HTR-8/SVneo (cell line): ENCODE measurements around the gene ANKRD66.
"Not testable (repeated sequence)": the region's sequence is repeated elsewhere in the genome, so short reads cannot be mapped to it uniquely, and the experiment has no call there.

Source experiments
- DNase-seq: peaks from one replicate; pipeline ENCODE4 v3.0.0; 2011; ENCODE audit warnings: low spot score, mixed read lengths; ENCODE audit not compliant: insufficient read length
- FAIRE-seq: peaks from 2 replicates; lab custom pipeline; 2011; peaks lifted over from hg19 to GRCh38; lab: Jason Lieb, UNC

Gene ANKRD66

DNA sequence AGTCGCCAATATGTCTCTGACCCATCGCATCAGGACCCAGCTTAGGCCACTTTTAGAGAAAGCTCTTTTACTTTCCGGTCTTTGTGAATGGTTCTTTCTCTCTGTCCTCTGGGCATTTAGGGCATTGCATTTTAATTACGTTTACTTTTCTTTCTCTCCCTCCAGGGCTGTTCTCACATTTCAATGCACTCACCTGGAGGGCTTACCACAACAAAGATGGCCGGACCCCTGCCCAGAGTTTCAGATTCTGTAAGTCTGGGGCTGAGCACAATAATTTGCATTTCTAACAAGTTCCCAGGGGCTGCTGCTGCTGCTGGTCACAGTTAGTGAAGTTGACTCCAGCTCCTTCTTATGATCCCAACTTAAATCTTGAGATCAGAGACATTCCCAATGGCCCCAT, 3.0 kb downstream of the ANKRD66 start:
- DNase-seq (no peak), FAIRE-seq (no peak)

DNA sequence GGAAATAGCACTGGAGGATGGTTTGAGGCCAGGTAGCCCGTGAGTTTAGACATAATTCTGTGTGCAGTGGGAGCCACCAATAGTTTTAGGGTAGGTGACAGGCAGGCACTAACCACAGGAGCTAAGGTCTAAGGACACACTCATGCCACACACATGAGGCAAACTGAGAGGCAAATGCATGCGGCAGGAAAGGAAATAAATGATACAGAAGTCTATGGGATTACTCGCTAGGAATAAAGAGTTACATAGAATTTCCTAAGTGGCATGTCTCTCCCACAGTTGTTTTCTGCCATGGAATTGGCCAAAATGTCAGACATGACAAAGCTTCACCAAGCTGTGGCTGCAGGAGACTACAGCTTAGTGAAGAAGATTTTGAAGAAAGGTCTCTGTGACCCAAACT, 4.9 kb downstream of the ANKRD66 start:
- no peak for DNase-seq
- no peak for FAIRE-seq

DNA sequence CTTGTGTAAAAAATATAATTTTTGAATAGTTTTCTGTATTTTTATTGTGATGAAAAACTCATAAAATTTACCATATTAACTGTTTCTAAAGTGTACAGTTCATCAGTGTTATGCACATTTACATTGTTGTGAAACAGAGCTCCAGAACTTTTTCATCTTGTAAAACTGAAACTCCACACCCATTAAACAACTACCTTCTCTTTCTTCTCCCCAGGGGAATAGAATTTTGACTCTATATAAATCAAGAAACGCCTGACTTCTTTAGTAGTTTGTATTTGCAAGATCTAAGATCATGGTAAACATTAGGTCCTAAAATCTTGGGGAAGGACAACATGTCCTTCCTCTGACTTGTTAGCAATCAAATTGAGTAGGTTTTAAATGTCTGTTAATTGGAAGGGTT, 9.1 kb downstream of the ANKRD66 start:
- no peak for DNase-seq
- FAIRE-seq = no peak

DNA sequence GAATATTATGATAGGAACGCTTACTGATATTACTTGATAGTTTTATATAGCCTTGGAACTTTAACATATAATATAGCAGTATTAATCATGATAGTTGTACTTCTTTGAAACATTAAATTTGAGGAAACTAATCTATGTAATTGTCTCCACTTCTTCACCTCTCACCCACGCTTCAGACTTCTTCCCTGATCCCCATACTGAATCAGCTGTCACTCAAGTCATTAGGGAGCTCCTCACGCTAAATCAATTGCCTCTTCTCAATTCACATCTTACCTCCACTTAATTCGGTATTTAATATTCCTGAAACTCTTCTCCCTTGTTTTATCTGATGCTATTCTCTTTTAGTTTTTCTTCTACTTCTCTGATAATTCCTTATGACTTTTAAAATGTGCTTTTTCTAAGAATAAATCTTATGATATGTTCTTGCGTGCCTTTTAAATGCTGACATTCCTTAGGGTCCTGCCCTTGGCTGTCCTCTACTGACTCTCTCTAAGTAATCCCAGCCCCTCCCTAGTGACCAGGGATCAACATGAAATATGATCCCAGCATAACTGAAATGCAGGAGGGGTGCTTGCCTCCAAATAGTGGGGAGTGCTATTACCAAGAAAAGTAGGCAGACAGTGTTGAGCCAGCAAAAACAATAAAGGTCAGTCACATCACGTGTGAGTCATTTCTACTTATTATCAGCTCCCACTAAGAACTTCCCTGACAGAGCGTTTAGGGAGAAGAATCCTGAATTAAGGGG, 9.9 kb downstream of the ANKRD66 start:
- FAIRE-seq = no peak
- DNase-seq = peak; percentile 10

DNA sequence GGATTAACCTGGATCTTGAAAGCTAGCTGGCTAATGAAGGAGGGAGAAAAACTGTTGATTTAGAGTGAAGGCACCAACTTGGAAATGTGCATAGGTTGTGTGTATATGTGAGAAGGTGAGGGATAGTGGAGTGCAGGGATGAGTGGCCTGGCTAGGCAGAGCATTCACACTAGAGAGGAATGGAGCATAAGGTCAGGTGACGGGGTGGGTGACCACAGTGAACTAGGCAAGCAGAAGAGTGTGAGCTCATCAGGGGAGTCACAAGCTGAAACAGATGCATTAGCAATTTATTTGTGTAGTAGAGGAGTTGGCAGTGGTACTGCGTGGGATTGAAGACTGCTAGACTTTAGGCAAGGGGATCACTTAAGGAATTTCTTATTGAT, 10.5 kb downstream of the ANKRD66 start:
- FAIRE-seq = peak; percentile 26
- no peak for DNase-seq

DNA sequence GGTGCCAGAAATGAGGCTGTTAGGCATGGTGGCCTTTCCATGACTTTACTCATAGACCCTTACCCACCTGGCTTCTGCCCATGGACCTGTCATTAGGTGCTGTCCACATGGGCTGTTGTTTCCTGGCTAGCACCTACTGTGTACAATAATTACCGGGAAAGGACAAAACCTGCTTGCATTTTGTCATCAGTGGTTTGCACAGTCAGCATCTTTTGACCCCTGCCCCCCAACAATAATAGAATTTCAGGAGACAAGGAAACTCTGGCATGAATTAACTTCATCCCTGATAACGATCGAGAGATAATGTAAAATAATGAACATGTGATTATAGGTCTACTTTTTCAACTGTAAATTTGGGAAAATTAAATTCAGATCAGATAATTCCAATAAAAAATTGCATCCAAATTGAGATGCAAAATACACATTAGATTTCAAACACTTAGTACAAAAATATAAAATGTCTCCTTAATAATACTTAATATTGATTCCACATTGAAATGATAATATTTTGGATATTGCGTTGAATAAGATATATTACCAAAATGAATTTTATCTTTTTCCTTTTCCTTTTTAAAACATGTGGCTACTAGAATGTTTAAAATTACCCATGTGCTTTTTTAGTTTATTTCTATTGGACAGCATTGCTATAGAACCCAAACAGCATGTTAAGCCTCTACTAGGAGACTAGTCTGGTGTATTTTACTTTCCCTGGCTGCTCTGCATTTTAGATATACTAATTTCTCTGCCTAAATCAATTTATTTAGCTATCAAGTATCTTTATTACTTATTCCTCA, 12.4 kb downstream of the ANKRD66 start:
- FAIRE-seq (no peak), DNase-seq (no peak)

DNA sequence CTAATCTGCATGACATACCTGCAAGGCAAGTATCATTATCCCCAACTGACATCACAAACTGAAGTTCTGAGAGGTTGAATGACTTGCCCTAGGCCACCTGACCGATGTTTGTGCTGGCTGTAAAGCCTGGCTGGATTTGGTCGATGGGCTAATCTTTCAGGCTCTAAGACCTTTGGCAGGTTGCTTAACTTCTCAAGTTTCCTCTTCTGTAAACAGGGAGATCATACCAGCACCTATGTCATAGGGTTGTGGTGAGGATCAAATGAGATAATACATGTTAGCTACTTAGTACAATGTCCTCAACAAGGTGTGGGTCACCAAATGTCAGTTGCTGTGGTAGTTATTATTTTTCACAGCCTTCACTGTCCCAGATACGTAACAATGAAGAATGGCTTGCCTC, 14.2 kb downstream of the ANKRD66 start:
- FAIRE-seq (no peak), DNase-seq (no peak)

DNA sequence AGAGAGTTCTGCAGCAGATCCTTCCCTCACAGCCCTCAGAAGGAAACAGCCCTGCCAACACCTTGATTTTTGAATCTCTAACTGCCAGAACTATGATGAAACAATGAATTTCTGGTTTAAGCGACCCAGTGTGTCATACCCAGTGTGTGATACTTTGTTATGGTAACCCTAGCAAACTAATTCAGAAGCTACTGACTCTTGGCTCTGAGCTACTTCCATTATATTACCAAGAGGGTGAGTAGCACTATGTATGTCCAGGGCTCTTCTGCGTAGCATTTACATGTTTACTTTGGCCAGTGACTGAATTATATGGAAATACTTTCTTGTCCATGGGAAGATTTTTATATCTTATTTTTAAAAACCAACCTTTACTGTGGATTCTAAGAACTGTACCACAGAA, 16.7 kb downstream of the ANKRD66 start:
- peak; percentile 28 for FAIRE-seq
- DNase-seq = no peak

DNA sequence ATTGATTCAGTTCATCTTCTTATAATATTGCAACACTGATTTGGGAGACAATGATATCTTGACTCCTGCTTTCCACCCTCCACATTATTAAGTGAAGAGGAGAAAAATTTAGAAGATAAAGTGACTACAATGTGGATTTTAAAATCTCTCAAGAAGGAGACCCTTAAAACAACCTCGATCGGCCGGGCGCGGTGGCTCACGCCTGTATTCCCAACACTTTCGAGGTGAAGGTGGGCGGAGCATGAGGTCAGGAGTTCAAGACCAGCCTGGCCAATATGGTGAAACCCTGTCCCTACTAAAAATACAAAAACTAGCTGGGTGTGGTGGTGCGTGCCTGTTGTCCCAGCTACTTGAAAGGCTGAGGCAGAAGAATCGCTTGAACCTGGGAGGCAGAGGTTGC, 17.5 kb downstream of the ANKRD66 start:
- FAIRE-seq = not testable (repeated sequence)

DNA sequence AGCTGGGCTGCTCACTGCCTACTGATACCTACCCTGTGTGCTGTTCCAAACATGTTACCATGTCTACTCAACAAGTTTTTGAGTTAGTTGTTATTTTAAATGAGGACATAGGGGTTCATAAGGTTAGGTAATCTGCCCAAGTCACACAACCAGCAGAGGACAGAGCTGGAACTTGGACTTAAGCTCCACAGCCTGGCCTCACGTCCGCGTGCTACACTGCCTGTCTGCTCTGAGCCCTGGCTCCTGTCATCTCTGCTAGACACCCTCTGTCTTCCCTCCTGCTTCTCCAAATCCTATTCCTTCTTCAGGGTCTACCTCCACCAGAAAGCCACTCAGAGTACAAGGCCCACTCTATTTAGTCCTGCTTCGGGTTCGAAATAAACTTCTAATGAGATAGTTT, 18.2 kb downstream of the ANKRD66 start:
- no peak for FAIRE-seq
- no peak for DNase-seq

More for the DNA sequence above, 17.5 kb downstream of the ANKRD66 start:
- DNase-seq = not testable (repeated sequence)

DNA sequence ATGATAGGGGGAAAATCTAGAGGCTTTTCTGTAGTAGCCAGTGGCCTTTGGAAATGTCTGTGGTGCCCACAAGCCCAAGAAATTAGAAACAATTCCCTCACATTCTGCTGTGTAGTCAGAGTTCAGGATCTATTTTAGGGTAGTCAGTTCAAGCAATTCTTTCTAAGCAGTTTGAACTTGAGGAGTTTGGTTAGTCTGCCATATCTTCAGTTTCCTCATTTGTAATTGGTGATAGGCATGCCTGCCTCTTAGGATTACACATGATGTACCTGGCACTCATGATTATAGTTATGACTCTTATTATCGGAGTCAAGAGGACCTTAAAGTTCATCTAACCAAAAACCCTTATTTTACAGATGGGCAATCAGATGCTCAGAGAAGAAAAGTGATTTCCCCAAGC, 25.3 kb downstream of the ANKRD66 start:
- FAIRE-seq = no peak
- DNase-seq = no peak

DNA sequence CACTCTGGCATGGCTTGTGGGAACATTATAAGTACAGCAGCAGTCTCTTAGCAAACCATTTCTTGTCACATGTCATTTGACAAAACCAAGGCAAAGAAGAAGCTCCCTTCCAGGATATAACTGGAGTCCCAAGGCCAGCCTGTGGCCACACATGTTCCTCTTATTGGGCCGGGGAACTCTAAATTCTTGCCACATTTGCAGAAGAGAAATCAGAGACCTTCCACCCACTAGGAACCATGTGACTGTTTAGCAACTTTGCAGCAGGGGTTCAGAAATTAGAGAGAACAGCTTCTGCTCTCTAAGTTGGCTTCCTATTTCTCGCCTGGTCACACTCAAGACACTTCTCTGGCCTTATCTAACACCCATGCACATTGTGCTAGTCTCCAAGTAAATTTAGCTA, 26.0 kb downstream of the ANKRD66 start:
- DNase-seq (no peak), FAIRE-seq (no peak)

DNA sequence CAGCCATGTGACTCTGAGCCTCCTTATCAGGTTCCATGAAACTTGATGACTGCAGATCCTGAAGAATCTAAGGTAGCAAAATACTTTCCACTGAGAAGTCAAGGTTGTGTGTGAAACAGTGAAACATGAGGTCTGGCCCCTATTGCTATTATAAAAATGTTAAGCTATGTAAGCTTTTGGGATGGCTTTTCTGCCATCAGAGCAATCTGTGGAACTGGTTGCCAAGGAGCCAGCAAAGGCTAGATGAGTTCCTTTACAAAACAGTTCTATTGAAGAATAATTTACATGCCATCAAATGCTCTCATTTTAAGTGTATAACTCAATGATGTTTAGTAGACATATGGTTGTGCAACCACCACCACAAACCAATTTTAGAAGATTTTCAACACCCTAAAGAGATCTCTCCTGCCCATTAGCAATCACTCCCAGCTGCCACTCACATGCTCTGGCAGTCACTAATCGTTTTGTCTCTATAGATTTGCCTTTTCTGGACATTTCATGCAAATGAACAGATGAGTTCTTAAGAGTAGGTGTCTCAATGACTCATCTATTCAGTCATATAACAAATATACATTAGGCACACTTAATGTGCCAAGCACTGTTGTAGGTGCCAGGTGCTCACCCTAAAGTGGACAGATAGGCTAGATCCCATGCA, 26.6 kb downstream of the ANKRD66 start:
- FAIRE-seq = no peak
- no peak for DNase-seq

DNA sequence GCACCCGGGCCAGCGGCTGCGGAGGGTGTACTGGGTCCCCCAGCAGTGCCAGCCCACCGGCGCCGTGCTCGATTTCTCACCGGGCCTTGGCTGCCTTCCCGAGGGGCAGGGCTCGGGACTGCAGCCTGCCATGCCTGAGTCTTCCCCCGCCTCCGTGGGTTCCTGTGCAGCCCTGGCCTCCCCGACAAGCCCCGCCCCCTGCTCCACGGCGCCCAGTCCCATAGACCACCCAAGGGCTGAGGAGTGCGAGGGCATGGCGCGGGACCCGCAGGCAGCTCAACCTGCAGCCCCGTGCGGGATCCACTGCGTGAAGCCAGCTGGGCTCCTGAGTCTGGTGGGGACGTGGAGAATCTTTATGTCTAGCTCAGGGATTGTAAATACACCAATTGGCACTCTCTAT, 28.0 kb downstream of the ANKRD66 start:
- DNase-seq, FAIRE-seq: not testable (repeated sequence)

DNA sequence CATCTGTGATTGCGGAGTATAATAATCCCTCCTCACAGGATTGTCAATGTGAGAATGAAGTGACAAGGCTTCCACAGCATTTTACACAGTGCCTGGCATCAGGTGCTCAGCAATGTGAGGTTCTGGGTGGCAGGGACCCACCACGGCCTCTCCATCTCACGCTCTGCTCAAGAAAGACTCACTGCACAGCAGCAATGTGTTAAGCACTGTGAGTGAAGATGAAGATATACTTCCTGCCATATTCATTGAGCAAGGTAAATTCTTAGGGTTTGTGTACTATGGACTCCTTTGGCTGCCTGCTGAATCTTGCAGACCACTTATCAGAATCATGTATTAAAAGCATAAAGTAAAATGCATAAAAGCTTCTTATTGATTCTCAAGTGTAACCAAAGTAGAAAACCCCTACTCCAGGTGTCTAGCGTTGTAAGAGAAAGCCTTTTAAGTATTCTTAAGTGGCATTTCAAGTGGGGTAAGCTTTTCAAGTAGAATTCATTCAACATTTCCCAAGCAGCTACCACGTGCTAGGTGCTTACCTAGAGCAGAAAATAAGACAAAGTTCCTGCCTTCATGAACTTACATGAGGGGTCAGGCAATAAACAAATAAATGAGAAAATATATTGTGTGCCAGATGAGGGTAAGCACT, 29.5 kb downstream of the ANKRD66 start:
- no peak for FAIRE-seq

DNA sequence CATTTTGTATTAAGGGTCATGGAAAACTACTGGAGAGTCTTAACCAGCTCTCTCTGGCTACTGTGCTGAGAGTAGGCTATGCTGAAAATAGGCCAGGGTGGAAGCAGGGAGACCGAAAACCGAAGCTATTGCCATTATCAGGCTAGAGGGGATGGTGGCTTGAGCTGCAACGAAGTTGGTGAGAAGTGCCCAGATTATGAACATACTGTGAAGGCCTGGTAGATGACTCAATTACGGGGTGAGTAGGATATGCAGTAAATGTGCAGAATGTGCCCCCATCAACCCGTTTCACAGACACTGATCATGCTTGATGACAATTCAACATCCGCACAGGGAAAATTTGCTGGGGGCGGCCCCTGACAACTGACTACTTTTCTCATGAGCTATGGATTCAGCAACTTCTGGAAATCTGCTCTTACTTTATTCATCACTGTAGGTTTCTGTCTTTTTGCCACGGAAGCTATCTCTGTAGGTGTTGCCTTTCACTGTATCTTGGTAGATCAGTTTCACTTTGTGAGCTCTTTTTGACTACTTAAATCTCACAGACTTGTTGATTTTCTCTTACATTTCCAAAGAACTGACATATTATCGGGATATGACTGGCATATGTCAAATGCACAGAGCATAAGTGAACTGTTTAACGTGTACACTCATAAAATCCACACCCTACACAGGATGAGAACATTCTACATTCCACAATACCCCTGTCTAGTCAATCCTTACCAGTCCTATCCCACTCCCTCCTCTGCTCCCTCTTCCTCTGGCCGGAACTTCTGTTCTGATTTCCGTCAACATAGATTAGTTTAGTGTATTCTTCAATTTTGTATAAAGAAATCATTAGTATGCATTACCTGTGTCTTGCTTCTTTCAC, 31.0 kb downstream of the ANKRD66 start:
- FAIRE-seq (no peak), DNase-seq (no peak)

More for the DNA sequence above, 29.5 kb downstream of the ANKRD66 start:
- DNase-seq = no peak

DNA sequence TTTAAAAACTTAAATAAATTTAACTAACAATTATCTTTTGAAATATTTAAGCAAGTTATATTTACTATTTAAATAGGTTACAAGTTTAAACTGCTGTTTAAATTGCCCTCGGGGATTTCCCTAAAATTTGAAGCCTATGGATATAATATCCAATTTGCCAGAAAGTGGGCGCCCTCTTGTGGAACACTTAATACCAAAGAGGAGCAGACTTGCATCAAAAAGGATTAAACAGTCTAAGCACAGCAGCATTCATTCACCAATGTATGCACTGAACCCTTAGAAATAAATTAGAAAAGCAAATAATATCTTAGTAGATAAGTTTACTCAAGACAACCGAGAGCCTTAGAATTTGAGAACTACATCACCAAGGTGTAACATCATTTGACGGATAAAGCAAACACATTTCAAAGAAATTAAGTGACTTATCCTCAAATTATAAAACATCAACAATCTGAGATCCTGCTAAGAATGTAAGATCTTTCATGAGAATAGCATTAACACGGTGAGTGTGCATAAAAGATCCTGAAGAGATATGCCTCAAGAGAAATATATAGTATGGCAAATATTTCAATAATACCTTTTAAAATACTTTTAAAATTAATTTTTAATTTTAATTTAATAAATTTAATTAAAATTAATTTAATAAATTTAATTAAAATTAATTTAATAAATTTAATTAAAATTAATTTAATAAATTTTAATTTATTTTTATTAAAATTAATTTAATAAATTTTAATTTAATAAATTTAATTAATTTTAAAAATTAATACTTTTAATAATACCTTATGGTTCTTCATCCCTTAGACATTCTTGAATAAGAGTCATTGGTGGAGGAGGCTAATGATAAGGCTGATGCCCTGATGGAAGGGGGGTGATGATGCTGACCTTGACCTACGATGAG, 35.0 kb downstream of the ANKRD66 start:
- no peak for FAIRE-seq
- peak; percentile 18 for DNase-seq

DNA sequence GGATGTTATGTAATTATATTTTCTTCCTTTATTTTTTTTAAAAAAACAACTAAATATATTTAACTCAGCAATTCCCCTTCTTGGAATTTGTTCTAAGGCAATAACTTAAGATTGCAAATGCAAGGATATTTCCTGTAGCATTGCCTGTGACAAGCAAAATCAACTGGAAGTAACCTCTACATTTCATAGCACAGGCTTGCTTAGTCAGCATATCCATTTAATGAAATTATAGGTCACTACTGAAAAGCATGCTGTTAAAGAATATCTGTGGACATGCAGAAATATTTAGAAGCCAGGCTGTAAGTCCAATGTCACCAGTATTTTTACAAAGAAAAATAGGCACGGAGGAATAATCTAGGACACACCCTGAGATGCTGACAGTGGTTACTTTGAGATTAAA, 37.8 kb downstream of the ANKRD66 start:
- FAIRE-seq = no peak
- no peak for DNase-seq
